ENCODE data around the gene NUP210L.
"Not testable (repeated sequence)": the region's sequence is repeated elsewhere in the genome, so short reads cannot be mapped to it uniquely, and the experiment has no call there.

Gene NUP210L

GRCh38 chr1:154133256-154133655 lies 21.6 kb downstream of the NUP210L start:
- H3K27ac ChIP-seq: no peak overlapping the region
- TF ChIP-seq CTCF (conservative IDR thresholded peaks at IDR 0.05) (no peak), ZFX (IDR thresholded peaks at IDR 0.05) (no peak)

GRCh38 chr1:154129391-154129970 lies 25.4 kb downstream of the NUP210L start:
- TF ChIP-seq ZFX (IDR thresholded peaks at IDR 0.05) (no peak), CTCF (conservative IDR thresholded peaks at IDR 0.05) (no peak)
- H3K27ac ChIP-seq: no peak overlapping the region

DNA sequence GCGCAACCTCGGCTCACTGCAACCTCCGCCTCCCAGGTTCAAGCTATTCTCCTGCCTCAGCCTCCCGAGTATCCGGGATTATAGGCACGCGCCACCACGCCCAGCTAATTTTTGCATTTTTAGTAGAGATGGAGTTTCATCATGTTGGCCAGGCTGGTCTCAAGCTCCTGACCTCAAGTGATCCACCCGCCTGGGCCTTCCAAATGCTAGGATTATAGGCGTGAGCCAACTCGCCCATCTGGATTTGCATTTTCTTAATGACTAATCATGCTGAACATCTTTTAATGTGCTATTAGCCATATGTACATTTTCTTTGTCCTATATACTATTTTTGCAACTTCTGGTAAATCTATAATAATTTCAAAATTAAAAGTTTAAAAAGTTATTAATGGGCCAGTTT lies 31.7 kb downstream of the NUP210L start:
- H3K27ac ChIP-seq: not testable (repeated sequence)

- H3K27ac ChIP-seq: no peak overlapping the region
- TF ChIP-seq ZFX (IDR thresholded peaks at IDR 0.05) (no peak), CTCF (conservative IDR thresholded peaks at IDR 0.05) (no peak; the same call in 1 of the 2 replicates)
These were observed 37.2 kb downstream of the NUP210L start for GRCh38 chr1:154117642-154118041.

GRCh38 chr1:154115180-154115579 lies 39.7 kb downstream of the NUP210L start:
- TF ChIP-seq CTCF (conservative IDR thresholded peaks at IDR 0.05): no peak
- TF ChIP-seq ZFX (IDR thresholded peaks at IDR 0.05): no peak
- H3K27ac ChIP-seq: no peak overlapping the region

DNA sequence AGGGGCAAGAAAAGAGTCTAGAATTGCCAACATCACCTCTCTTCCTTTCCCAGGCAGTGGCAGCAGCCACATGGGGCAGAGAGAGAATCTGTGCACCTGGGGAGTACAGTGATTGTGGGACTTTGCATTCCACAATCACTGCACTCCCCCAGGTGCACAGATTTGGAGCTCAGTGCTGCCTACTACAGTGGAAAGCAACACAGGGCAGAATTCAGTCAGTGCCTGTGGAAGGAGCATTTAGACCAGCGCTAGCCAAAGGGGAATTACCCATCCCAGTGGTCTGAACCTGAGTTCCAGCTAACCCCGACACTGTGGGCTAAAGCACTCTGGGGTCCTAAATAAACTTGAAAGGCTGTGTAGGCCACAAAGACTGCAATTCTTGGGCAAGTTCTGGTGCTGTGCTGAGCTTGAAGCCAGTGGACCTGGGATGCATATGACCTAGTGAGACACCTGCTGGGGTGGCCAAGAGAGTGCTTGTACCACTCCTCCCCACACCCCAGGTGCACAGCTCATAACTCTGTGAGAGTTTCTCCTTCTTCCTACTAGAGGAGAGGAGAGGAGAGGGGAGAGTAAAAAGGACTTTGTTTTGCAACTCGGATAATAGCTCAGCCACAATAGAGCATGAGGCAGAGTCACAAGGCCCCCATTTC lies 50.3 kb downstream of the NUP210L start:
- no peak overlapping the region for H3K27ac ChIP-seq
- TF ChIP-seq ZFX (IDR thresholded peaks at IDR 0.05): no peak
- no peak; the same call in 1 of the 2 replicates for TF ChIP-seq CTCF (conservative IDR thresholded peaks at IDR 0.05)

DNA sequence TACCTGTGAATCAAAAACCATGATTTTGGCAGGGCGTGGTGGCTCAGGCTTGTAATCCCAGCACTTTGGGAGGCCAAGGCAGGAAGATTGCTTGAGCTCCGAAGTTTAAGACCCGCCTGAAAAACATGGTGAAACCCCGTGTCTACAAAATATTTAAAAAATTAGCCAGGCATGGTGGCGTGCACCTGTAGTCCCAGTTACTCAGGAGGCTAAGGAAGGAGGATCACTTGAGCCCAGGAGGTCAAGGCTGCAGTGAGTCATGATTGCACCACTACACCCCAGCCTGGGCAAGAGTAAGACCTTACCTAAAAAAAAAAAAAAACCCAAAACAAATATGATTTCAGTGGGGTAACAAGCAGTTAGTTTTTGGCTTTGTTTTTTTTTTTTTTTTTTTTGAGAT lies 54.7 kb downstream of the NUP210L start:
- H3K27ac ChIP-seq: not testable (repeated sequence)

- TF ChIP-seq ZFX (IDR thresholded peaks at IDR 0.05) (no peak), CTCF (conservative IDR thresholded peaks at IDR 0.05) (no peak)
- no peak overlapping the region for H3K27ac ChIP-seq
These were observed 57.0 kb downstream of the NUP210L start for GRCh38 chr1:154097873-154098272.

All from C4-2B (cell line).